ENCODE results near the gene DNAJC1. TPM values are rescaled to one million over a fixed set of nuclear protein-coding genes. Genes with fewer than 3 reads are reported as not detected.
A peak's percentile ranks its signal among the peaks of the same experiment; 100 is the strongest.
"Not testable (repeated sequence)": the region's sequence is repeated elsewhere in the genome, so short reads cannot be mapped to it uniquely, and the experiment has no call there.

Gene DNAJC1
- total RNA-seq, 3 donors from 2014 or later (not counting 1 experiment from before 2014, with no cell fraction given), result 38.4 to 63.7 (median 50.6) TPM

GRCh38 chr10:21870849-21871248 lies 132.7 kb downstream of the DNAJC1 start:
- peaks cover 37% of the 10 kb centered on the region for H3K36me3 Mint-ChIP-seq
- no peak for ATAC-seq
- Histone ChIP-seq H3K4me3 (ENCODE audit: low read length) (no peak overlapping the region), H3K4me1 (ENCODE audit: control insufficient read depth, insufficient read depth, low read length) (no peaks in the 10 kb centered on the region), H3K36me3 (ENCODE audit: control insufficient read depth, insufficient read depth, low read length) (peaks cover 11% of the 10 kb centered on the region), H3K9me3 (ENCODE audit: control insufficient read depth, insufficient read depth, low read length) (peaks cover 15% of the 10 kb centered on the region), H3K27ac (ENCODE audit: low read length) (no peak overlapping the region), H3K27me3 (ENCODE audit: control insufficient read depth, insufficient read depth, low read length) (no peaks in the 10 kb centered on the region)
- no peak for DNase-seq
- 100% methylated on average over 1 of the region's 1 CpG for WGBS (ENCODE audit: insufficient coverage)
- no peak for TF ChIP-seq CTCF (IDR thresholded peaks at IDR 0.05)
- no peak overlapping the region for H3K27ac Mint-ChIP-seq
- no peak overlapping the region for H3K4me3 Mint-ChIP-seq
- H3K9me3 Mint-ChIP-seq, result peaks cover 6 to 9% of the 10 kb centered on the region in 2 donors
- intact Hi-C loops (cut with micrococcal nuclease), result no loop called here
- H3K4me1 Mint-ChIP-seq, result peaks cover 0 to 10% of the 10 kb centered on the region in 2 donors
- H3K27me3 Mint-ChIP-seq (ENCODE audit: low read depth in 2 of 2), result no peaks in the 10 kb centered on the region

GRCh38 chr10:21869087-21869486 lies 134.4 kb downstream of the DNAJC1 start:
- intact Hi-C loops (cut with micrococcal nuclease); DNase-seq: not testable (repeated sequence)
- 98% methylated on average over 2 of the region's 2 CpGs for WGBS (ENCODE audit: insufficient coverage)

GRCh38 chr10:21860718-21861117 lies 142.8 kb downstream of the DNAJC1 start:
- intact Hi-C loops (cut with micrococcal nuclease), result no loop called here
- ATAC-seq (no peak), DNase-seq (no peak)
- H3K27ac Mint-ChIP-seq, result peak overlapping the region in 1 of 2 donors; percentile 48
- Histone ChIP-seq H3K27me3 (ENCODE audit: control insufficient read depth, insufficient read depth, low read length) (no peaks in the 10 kb centered on the region), H3K27ac (ENCODE audit: low read length) (no peak overlapping the region), H3K4me3 (ENCODE audit: low read length) (no peak overlapping the region), H3K9me3 (ENCODE audit: control insufficient read depth, insufficient read depth, low read length) (no peaks in the 10 kb centered on the region), H3K4me1 (ENCODE audit: control insufficient read depth, insufficient read depth, low read length) (no peaks in the 10 kb centered on the region), H3K36me3 (ENCODE audit: control insufficient read depth, insufficient read depth, low read length) (no peaks in the 10 kb centered on the region)
- H3K9me3 Mint-ChIP-seq, result no peaks in the 10 kb centered on the region
- peaks cover 16 to 26% of the 10 kb centered on the region in 2 donors for H3K4me1 Mint-ChIP-seq
- peaks cover 8% of the 10 kb centered on the region for H3K36me3 Mint-ChIP-seq
- no peak overlapping the region for H3K4me3 Mint-ChIP-seq
- 91% methylated on average over 1 of the region's 1 CpG for WGBS (ENCODE audit: insufficient coverage)
- no peaks in the 10 kb centered on the region for H3K27me3 Mint-ChIP-seq (ENCODE audit: low read depth in 2 of 2)
- no peak for TF ChIP-seq CTCF (IDR thresholded peaks at IDR 0.05)

More at GRCh38 chr10:21869087-21869486, 134.4 kb downstream of the DNAJC1 start:
- not testable (repeated sequence) for H3K4me3 Mint-ChIP-seq; H3K4me1 Mint-ChIP-seq; H3K27ac Mint-ChIP-seq; H3K36me3 ChIP-seq (ENCODE audit: control insufficient read depth, insufficient read depth, low read length); H3K4me3 ChIP-seq (ENCODE audit: low read length); H3K27me3 ChIP-seq (ENCODE audit: control insufficient read depth, insufficient read depth, low read length); ATAC-seq; H3K9me3 Mint-ChIP-seq; H3K27ac ChIP-seq (ENCODE audit: low read length); H3K4me1 ChIP-seq (ENCODE audit: control insufficient read depth, insufficient read depth, low read length); H3K27me3 Mint-ChIP-seq (ENCODE audit: low read depth in 2 of 2)
- H3K9me3 ChIP-seq (ENCODE audit: control insufficient read depth, insufficient read depth, low read length), result peaks cover 15% of the 10 kb centered on the region
- peaks cover 31% of the 10 kb centered on the region for H3K36me3 Mint-ChIP-seq

- Mint-ChIP-seq H3K9me3 (no peaks in the 10 kb centered on the region), H3K4me3 (no peak overlapping the region), H3K4me1 (peaks cover 16 to 22% of the 10 kb centered on the region in 2 donors), H3K27ac (no peak overlapping the region), H3K27me3 (ENCODE audit: low read depth in 2 of 2) (no peaks in the 10 kb centered on the region), H3K36me3 (peaks cover 8% of the 10 kb centered on the region)
- ATAC-seq (no peak), DNase-seq (no peak)
- Histone ChIP-seq H3K4me1 (ENCODE audit: control insufficient read depth, insufficient read depth, low read length) (no peaks in the 10 kb centered on the region), H3K9me3 (ENCODE audit: control insufficient read depth, insufficient read depth, low read length) (no peaks in the 10 kb centered on the region), H3K27ac (ENCODE audit: low read length) (no peak overlapping the region), H3K4me3 (ENCODE audit: low read length) (no peak overlapping the region), H3K36me3 (ENCODE audit: control insufficient read depth, insufficient read depth, low read length) (no peaks in the 10 kb centered on the region), H3K27me3 (ENCODE audit: control insufficient read depth, insufficient read depth, low read length) (no peaks in the 10 kb centered on the region)
- WGBS (ENCODE audit: insufficient coverage), result no CpG with 5 or more reads among the region's 2 CpGs
- intact Hi-C loops (cut with micrococcal nuclease), result no loop called here
- TF ChIP-seq CTCF (IDR thresholded peaks at IDR 0.05), result no peak
These were observed 145.1 kb downstream of the DNAJC1 start for GRCh38 chr10:21858455-21858854.

Data from natural killer cell (primary cell).